Measurements from ENCODE around the gene PRR13.
"Not testable (repeated sequence)": the region's sequence is repeated elsewhere in the genome, so short reads cannot be mapped to it uniquely, and the experiment has no call there.

Gene PRR13

DNA sequence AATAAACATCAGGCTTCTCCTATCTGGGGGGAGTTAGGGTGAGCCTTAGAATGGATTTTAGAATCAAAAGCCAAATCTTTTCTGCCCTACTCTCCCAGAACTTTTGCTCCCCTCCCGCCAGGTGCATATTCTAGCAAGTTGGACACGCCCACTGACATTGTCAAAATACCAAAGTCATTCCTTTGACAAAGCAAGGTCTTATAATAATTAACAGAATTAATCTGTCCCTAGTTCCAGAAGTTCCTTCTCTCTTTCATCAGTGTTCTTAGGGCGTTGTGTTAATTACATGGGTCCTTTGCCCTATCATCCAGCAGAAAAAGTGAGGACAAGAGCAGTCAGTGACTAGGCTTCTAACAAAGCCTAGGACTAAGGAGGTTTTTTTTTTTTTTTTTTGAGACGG is 2.4 kb downstream of the PRR13 start:
- Histone ChIP-seq H3K4me1 (ENCODE audit: insufficient read depth, low read length) (peaks cover 8% of the 10 kb centered on the region), H3K27me3 (ENCODE audit: insufficient read depth, low read length) (no peaks in the 10 kb centered on the region), H3K9me3 (ENCODE audit: insufficient read depth, low read depth, low read length) (no peaks in the 10 kb centered on the region), H3K4me3 (ENCODE audit: low read length) (no peak overlapping the region), H3K27ac (ENCODE audit: low read depth, low read length) (no peak overlapping the region), H3K9ac (ENCODE audit: low read depth, low read length) (no peak overlapping the region), H3K36me3 (ENCODE audit: insufficient read depth, low read length) (peaks cover 41% of the 10 kb centered on the region)
- 87% methylated on average over 3 of the region's 4 CpGs for whole genome bisulfite sequencing

DNA sequence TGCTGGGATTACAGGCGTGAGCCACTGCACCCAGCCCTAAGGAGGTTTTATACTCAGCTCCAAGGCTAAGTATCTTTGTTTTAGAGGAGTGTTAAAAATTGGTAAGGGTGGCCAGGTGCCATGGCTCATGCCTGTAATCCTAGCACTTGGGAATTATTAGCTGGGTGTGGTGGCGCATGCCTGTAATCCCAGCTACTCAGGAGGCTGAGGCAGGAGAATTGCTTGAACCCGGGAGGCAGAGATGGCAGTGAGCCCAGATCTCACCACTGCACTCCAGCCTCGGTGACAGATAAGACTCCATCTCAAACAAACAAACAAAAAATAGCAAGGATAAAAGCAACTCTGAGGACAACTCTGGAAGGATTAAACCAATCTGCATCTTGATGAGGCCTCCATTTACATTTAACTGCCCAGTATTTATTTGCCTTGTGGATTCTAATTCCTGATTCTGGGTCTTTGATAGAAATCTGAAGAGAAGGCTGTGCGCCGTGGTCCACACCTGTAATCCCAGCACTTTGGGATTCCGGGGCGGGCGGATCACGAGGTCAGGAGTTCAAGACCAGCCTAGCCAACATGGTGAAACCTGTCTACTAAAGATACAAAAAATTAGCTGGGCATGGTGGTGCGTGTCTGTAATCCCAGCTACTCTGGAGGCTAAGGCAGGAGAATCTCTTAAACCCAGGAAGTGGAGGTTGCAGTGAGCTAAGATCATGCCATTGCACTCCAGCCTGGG is 3.2 kb downstream of the PRR13 start:
- not testable (repeated sequence) for H3K27me3 ChIP-seq (ENCODE audit: insufficient read depth, low read length); H3K9ac ChIP-seq (ENCODE audit: low read depth, low read length); H3K4me3 ChIP-seq (ENCODE audit: low read length); H3K27ac ChIP-seq (ENCODE audit: low read depth, low read length); H3K4me1 ChIP-seq (ENCODE audit: insufficient read depth, low read length); H3K9me3 ChIP-seq (ENCODE audit: insufficient read depth, low read depth, low read length)
- 94% methylated on average over 11 of the region's 11 CpGs for WGBS
- H3K36me3 ChIP-seq (ENCODE audit: insufficient read depth, low read length) = peaks cover 41% of the 10 kb centered on the region

DNA sequence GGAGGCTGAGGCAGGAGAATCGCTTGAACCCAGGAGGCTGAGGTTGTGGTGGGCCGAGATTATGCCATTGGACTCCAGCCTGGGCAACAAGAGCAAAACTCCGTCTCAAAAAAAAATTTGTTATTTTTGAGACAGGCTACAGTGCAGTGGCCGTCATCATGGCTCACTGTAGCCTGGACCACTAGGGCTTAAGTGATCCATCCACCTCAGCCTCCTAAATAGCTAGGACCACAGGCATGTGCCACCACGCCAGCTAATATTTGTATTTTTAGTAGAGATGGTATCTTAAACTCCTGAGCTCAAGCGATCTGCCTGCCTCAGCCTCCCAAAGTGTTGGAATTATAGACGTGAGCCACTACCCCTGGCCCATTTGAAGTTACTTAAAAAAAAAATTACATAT is 9.4 kb downstream of the PRR13 start:
- H3K27ac ChIP-seq (ENCODE audit: low read depth, low read length) = no peak overlapping the region
- no peaks in the 10 kb centered on the region for H3K9me3 ChIP-seq (ENCODE audit: insufficient read depth, low read depth, low read length)
- no peaks in the 10 kb centered on the region for H3K27me3 ChIP-seq (ENCODE audit: insufficient read depth, low read length)
- no peak overlapping the region for H3K4me3 ChIP-seq (ENCODE audit: low read length)
- H3K9ac ChIP-seq (ENCODE audit: low read depth, low read length) = no peak overlapping the region
- WGBS = 92% methylated on average over 7 of the region's 7 CpGs
- H3K4me1 ChIP-seq (ENCODE audit: insufficient read depth, low read length) = peaks cover 8% of the 10 kb centered on the region; the same call in 1 of the 2 replicates
- peaks cover 47% of the 10 kb centered on the region for H3K36me3 ChIP-seq (ENCODE audit: insufficient read depth, low read length)

DNA sequence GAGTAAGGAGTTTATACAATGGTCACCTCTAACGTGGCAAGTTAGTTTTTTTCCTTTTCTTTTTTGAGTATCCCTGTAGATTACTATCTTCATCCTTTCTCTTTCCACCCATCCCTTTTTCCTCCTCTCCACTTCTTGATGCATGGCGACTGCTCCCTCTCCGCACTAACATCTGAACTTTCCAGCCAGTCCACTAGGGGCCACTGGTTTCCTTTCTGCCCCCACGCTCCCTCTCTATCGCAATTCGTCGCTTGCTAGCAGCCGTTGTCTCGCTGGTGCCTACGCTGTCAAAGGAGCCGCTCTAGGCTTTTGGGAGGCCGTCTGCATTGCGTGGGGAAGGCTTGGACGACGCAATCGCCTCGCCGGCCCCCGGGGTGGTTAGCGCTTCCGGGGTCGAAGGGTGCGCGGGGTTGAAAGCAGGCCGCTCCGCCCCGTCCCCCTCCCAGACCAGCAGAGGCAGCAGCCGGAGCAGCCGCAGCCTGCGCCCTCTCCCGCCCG is 10.2 kb downstream of the PRR13 start, which contains the start of gene PCBP2:
Gene PCBP2, plus strand, starts transcription at position 442 of the 498 bp plus-strand sequence. CDS start 2,699 bp downstream, outside the sequence.
- no peaks in the 10 kb centered on the region for H3K9me3 ChIP-seq (ENCODE audit: insufficient read depth, low read depth, low read length)
- under 1% methylated on average over 24 of the region's 32 CpGs for WGBS
- peaks cover 8% of the 10 kb centered on the region; the same call in 1 of the 2 replicates for H3K4me1 ChIP-seq (ENCODE audit: insufficient read depth, low read length)
- peak within 1 kb of the TSS; percentile 100 for H3K27ac ChIP-seq (ENCODE audit: low read depth, low read length)
- H3K27me3 ChIP-seq (ENCODE audit: insufficient read depth, low read length) = no peaks in the 10 kb centered on the region
- H3K4me3 ChIP-seq (ENCODE audit: low read length) = peak within 1 kb of the TSS; percentile 93
- peaks cover 51% of the 10 kb centered on the region for H3K36me3 ChIP-seq (ENCODE audit: insufficient read depth, low read length)
- H3K9ac ChIP-seq (ENCODE audit: low read depth, low read length) = peak within 1 kb of the TSS; percentile 100

DNA sequence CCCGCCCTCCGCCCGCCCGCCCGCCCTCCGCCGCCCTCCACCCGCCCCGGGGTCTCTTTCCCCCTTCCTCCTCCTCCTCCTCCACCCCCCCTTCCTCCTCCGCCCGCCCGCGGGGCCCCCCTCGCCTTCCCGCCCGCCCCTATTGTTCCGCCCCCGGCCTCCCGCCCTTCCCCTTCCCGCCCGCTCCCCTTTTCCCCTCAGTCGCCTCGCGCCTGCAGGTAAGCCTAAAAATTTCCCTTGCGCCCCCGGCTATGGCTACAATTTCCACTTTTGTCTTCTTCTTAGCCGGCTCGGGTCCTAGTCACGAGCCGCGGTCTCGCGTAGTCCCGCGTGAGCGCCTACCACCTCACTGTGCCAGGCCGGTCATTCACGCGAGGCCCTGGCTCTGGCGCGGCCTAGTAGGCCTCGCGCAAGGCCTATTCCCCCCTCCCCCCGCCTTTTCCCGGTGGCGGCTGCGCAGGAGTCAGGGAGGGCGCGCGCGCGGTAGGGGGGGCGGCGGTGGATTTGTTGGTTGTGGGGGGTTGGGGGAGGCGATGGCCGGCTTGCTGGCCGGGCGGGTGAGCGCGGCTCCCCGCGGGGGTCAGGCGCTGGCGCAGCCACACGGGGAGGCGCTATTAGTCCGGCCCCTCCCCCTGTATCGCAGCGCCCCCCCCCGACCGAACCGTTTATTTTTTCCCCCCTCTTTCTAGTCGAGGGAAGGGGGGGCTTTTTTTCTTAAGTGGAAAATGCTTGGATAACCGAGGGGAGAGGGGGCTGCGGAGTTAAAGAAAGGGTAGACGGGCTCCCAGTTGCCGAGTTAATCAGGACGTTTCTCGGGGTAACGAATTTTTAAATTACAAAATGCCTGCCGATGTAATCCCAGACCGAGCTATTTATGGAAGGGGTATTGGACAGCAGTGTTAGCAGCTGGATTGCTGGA is 10.9 kb downstream of the PRR13 start:
- under 1% methylated on average over 51 of the region's 82 CpGs for WGBS
- Histone ChIP-seq H3K9ac (ENCODE audit: low read depth, low read length) (peak overlapping the region; percentile 100), H3K9me3 (ENCODE audit: insufficient read depth, low read depth, low read length) (no peaks in the 10 kb centered on the region), H3K27ac (ENCODE audit: low read depth, low read length) (peak overlapping the region; percentile 100), H3K36me3 (ENCODE audit: insufficient read depth, low read length) (peaks cover 54% of the 10 kb centered on the region), H3K4me1 (ENCODE audit: insufficient read depth, low read length) (peaks cover 8% of the 10 kb centered on the region; the same call in 1 of the 2 replicates), H3K4me3 (ENCODE audit: low read length) (peak overlapping the region; percentile 93), H3K27me3 (ENCODE audit: insufficient read depth, low read length) (no peaks in the 10 kb centered on the region)

DNA sequence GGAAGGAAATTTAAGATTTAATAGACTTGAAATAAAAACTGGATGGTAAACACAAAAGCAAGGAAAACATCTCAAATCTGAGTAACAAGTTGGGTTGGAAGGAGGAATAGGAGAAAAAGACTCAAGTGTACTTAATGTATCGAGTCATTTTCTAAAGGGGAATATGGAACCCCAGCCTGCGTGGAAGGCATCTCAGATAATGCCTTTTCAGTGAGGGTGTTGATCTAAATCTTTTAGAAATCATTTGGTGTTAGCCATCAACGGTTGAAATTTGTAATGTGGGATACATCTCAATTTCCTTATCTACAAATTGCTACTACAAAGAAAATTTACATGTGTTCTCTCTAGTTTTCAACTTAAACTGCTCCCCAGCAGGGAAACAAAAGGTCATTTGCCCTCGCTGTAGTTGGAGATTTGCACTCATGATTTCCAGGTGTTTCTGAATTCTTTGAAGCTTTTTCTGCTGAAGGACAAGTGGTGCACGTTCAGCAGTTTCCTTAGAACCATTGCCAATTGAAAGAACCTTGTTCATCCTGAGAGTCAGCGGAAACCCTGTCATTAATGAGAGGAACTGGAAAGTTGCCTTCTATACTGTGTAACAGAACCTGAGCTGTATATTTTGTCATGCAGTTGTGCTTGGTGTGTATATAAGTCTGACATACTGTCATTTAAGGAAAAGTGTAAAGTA is 12.6 kb downstream of the PRR13 start:
- H3K27ac ChIP-seq (ENCODE audit: low read depth, low read length) = 0 out of 2 replicates have a peak overlapping the region, but pooled peaks have one; percentile 8
- H3K36me3 ChIP-seq (ENCODE audit: insufficient read depth, low read length) = peaks cover 60% of the 10 kb centered on the region
- no peaks in the 10 kb centered on the region for H3K27me3 ChIP-seq (ENCODE audit: insufficient read depth, low read length)
- H3K4me1 ChIP-seq (ENCODE audit: insufficient read depth, low read length) = peaks cover 8% of the 10 kb centered on the region; the same call in 1 of the 2 replicates
- peak overlapping the region; percentile 100; the same call in 1 of the 2 replicates for H3K9ac ChIP-seq (ENCODE audit: low read depth, low read length)
- WGBS = 60% methylated on average over 5 of the region's 6 CpGs
- H3K4me3 ChIP-seq (ENCODE audit: low read length) = peak overlapping the region; percentile 93
- no peaks in the 10 kb centered on the region for H3K9me3 ChIP-seq (ENCODE audit: insufficient read depth, low read depth, low read length)

DNA sequence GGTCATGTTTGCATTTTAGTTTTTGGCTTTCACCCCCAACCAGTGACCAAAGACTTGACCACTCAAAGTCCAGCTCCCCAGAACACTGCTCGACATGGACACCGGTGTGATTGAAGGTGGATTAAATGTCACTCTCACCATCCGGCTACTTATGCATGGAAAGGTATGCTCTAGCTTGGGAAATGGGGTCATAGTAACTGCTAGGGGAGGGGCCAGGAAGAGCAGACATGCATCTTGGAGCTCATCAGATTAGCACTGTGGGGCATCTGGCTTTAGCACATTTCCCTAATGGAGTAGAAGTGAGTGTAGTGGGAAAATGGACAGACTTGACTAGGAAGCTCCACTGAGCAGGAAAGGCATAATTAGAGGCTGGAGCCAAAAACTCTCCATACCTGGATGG is 13.2 kb downstream of the PRR13 start:
- peak overlapping the region; percentile 100; the same call in 1 of the 2 replicates for H3K9ac ChIP-seq (ENCODE audit: low read depth, low read length)
- WGBS = 91% methylated on average over 3 of the region's 3 CpGs
- H3K36me3 ChIP-seq (ENCODE audit: insufficient read depth, low read length) = peaks cover 66% of the 10 kb centered on the region
- H3K4me3 ChIP-seq (ENCODE audit: low read length) = peak overlapping the region; percentile 93; the same call in 1 of the 2 replicates
- H3K9me3 ChIP-seq (ENCODE audit: insufficient read depth, low read depth, low read length) = no peaks in the 10 kb centered on the region
- peaks cover 8% of the 10 kb centered on the region; the same call in 1 of the 2 replicates for H3K4me1 ChIP-seq (ENCODE audit: insufficient read depth, low read length)
- H3K27ac ChIP-seq (ENCODE audit: low read depth, low read length) = 0 out of 2 replicates have a peak overlapping the region, but pooled peaks have one; percentile 6
- no peaks in the 10 kb centered on the region for H3K27me3 ChIP-seq (ENCODE audit: insufficient read depth, low read length)

DNA sequence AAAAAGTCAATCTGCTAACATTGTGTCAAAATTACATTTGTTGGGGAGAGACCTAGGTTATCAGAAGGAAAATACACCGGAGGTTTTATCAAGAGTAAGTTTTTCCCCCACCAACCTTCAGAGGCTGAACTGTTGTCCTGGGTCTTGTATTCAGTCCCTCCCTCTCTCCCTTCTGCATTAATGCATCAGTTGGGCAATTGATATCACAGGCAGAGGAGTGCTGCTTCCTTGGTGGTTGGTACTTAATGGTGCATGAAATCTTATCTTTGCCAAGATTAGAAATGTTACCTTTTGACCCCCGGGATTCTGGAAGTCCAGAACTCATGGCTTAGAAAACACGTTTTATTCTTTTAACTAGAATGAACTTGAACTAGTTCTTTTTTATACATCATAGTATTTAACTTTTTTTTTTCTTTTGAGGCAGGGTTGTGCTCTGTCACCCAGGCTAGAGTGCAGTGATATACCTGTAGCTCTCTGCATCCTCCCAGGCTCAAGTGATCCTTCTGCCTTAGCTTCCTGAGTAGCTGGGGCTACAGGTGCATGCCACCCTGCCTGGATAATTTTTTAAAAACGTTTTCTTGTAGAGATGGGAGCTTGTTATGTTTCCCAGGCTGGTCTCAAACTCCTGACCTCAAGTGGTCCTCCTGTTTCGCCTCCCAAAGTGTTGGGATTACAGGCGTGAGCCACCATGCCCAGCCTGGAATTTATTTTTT is 15.3 kb downstream of the PRR13 start:
- H3K27me3 ChIP-seq (ENCODE audit: insufficient read depth, low read length) = no peaks in the 10 kb centered on the region
- no peak overlapping the region for H3K4me3 ChIP-seq (ENCODE audit: low read length)
- H3K9me3 ChIP-seq (ENCODE audit: insufficient read depth, low read depth, low read length) = no peaks in the 10 kb centered on the region
- no peak overlapping the region for H3K9ac ChIP-seq (ENCODE audit: low read depth, low read length)
- peaks cover 22% of the 10 kb centered on the region; the same call in 1 of the 2 replicates for H3K4me1 ChIP-seq (ENCODE audit: insufficient read depth, low read length)
- H3K36me3 ChIP-seq (ENCODE audit: insufficient read depth, low read length) = peaks cover 87% of the 10 kb centered on the region
- no peak overlapping the region for H3K27ac ChIP-seq (ENCODE audit: low read depth, low read length)
- WGBS = 93% methylated on average over 5 of the region's 6 CpGs

DNA sequence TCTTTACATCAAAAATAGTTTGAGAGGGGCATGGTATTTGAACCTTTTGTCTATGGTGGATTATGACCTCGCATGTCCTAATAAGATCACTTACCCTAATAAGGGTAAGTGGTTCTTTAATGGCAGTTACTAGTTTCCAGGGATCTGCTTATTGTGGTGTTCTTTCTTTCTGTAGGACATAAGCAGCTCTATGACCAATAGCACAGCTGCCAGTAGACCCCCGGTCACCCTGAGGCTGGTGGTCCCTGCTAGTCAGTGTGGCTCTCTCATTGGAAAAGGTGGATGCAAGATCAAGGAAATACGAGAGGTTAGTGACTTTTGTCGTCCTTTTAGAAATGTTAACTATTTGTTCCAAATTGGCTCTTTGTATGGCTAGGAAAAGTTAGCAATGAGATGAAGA is 17.6 kb downstream of the PRR13 start:
- H3K4me3 ChIP-seq (ENCODE audit: low read length) = no peak overlapping the region
- H3K27me3 ChIP-seq (ENCODE audit: insufficient read depth, low read length) = no peaks in the 10 kb centered on the region
- H3K36me3 ChIP-seq (ENCODE audit: insufficient read depth, low read length) = peaks cover 100% of the 10 kb centered on the region
- no peaks in the 10 kb centered on the region for H3K9me3 ChIP-seq (ENCODE audit: insufficient read depth, low read depth, low read length)
- H3K4me1 ChIP-seq (ENCODE audit: insufficient read depth, low read length) = peaks cover 27% of the 10 kb centered on the region; the same call in 1 of the 2 replicates
- WGBS = 98% methylated on average over 4 of the region's 4 CpGs
- H3K9ac ChIP-seq (ENCODE audit: low read depth, low read length) = no peak overlapping the region
- H3K27ac ChIP-seq (ENCODE audit: low read depth, low read length) = no peak overlapping the region

DNA sequence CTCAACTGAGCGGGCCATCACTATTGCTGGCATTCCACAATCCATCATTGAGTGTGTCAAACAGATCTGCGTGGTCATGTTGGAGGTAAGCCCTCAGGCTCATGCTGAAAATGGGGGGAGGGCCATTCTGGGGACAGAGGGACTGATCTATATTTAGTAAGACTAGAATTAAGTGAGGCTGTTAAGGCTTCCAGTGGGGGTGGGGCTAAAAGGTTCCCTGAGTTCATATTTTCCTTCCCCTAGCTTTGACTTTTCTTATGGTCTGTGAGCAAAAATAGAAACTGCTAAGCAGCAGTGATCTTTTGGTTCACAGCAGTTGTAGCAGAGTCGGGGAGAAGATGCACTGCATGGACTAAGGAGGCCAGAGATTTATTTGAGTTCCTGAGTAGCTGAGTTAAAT is 19.5 kb downstream of the PRR13 start:
- Histone ChIP-seq H3K27me3 (ENCODE audit: insufficient read depth, low read length) (no peaks in the 10 kb centered on the region), H3K4me1 (ENCODE audit: insufficient read depth, low read length) (peaks cover 26% of the 10 kb centered on the region; the same call in 1 of the 2 replicates), H3K4me3 (ENCODE audit: low read length) (no peak overlapping the region), H3K36me3 (ENCODE audit: insufficient read depth, low read length) (peaks cover 100% of the 10 kb centered on the region), H3K9ac (ENCODE audit: low read depth, low read length) (no peak overlapping the region), H3K9me3 (ENCODE audit: insufficient read depth, low read depth, low read length) (no peaks in the 10 kb centered on the region), H3K27ac (ENCODE audit: low read depth, low read length) (0 out of 2 replicates have a peak overlapping the region, but pooled peaks have one; percentile 14)
- WGBS = 96% methylated on average over 3 of the region's 3 CpGs
